Prostate gland (tissue), 2 donors: Measurements from ENCODE around the gene ADGRL3.

Source experiments
- POLR2AphosphoS5 ChIP-seq: sonication (generic); formaldehyde crosslinking; IDR thresholded peaks from one replicate; pipeline ENCODE4 v1.6.1; 2017; ENCODE audit warnings: antibody characterized with exemption
- TF ChIP-seq, protein P1 (sequence below), 4 experiments: fragments of 200-600 bp in 2 of 4; fragments of 450-650 bp in 2 of 4; sonication (generic) in 2 of 4; IDR thresholded peaks; 1 replicate in 3 of 4; 2 replicates in 1 of 4; pipeline ENCODE4 v1.5.1; 2016 to 2019; ENCODE audit warnings: antibody characterized with exemption in 4 of 4, mild to moderate bottlenecking in 2 of 4, moderate library complexity in 2 of 4

DNA sequence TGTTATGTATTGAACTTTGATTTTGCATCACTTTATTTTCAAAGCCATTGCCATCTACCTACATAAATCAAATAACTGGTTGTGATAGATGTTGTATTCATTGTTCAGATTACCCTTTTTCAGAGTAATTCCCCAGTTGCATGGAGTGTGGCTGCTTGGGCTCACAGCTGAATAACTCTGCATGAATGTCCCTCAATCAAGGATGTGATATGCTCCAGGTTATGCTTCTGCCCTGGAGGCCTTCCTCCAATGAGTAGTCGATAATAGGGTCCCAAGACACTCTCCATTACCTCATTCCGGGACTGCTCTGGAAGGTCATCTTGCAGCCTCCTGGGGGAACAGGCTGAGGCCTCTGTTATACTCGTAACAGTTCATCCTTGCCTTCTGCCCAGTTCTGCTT is 251.8 kb downstream of the ADGRL3 start:
- TF ChIP-seq, protein P1, sequence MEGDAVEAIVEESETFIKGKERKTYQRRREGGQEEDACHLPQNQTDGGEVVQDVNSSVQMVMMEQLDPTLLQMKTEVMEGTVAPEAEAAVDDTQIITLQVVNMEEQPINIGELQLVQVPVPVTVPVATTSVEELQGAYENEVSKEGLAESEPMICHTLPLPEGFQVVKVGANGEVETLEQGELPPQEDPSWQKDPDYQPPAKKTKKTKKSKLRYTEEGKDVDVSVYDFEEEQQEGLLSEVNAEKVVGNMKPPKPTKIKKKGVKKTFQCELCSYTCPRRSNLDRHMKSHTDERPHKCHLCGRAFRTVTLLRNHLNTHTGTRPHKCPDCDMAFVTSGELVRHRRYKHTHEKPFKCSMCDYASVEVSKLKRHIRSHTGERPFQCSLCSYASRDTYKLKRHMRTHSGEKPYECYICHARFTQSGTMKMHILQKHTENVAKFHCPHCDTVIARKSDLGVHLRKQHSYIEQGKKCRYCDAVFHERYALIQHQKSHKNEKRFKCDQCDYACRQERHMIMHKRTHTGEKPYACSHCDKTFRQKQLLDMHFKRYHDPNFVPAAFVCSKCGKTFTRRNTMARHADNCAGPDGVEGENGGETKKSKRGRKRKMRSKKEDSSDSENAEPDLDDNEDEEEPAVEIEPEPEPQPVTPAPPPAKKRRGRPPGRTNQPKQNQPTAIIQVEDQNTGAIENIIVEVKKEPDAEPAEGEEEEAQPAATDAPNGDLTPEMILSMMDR (IDR thresholded peaks at IDR 0.05), result no peak
- no peak for TF ChIP-seq POLR2AphosphoS5
